Glutamatergic neuron (in vitro differentiated cells): ENCODE measurements around the gene ABCA1. TPM values are rescaled to one million over a fixed set of nuclear protein-coding genes. Genes with fewer than 3 reads are reported as not detected.

Experiments
- DNase-seq: peaks from one replicate; pipeline ENCODE4 v3.0.0; 2022
- H3K27ac Mint-ChIP-seq: one replicate; pipeline ENCODE4 v1.8.0; 2020; ENCODE audit warnings: mild to moderate bottlenecking, mixed read lengths, inconsistent platforms; ENCODE audit not compliant: unreplicated experiment
- H3K27me3 Mint-ChIP-seq: one replicate; pipeline ENCODE4 v1.8.0; 2020; ENCODE audit warnings: mild to moderate bottlenecking, moderate library complexity, mixed read lengths, inconsistent platforms; ENCODE audit not compliant: unreplicated experiment
- H3K36me3 Mint-ChIP-seq: one replicate; pipeline ENCODE4 v1.8.0; 2020; ENCODE audit warnings: mild to moderate bottlenecking, mixed read lengths, inconsistent platforms; ENCODE audit not compliant: unreplicated experiment
- H3K4me1 Mint-ChIP-seq: one replicate; pipeline ENCODE4 v1.8.0; 2020; ENCODE audit warnings: mild to moderate bottlenecking, low read depth, mixed read lengths, inconsistent platforms; ENCODE audit not compliant: unreplicated experiment
- H3K4me3 Mint-ChIP-seq: one replicate; pipeline ENCODE4 v1.8.0; 2020; ENCODE audit warnings: mild to moderate bottlenecking, mixed read lengths, inconsistent platforms; ENCODE audit not compliant: unreplicated experiment
- H3K9me3 Mint-ChIP-seq: one replicate; pipeline ENCODE4 v1.8.0; 2020; ENCODE audit warnings: mild to moderate bottlenecking, moderate library complexity, mixed read lengths, inconsistent platforms; ENCODE audit not compliant: unreplicated experiment
- total RNA-seq: library from RNA; stranded (reverse); fragmentation: NEBNext Ultra II Directional; extraction: Animal tissue kit (Norgen Biotek cat#: 25700); gene quantifications from one replicate; pipeline ENCODE4 v1.2.1, GENCODE V29; 2021; ENCODE audit not compliant: unreplicated experiment
- TF ChIP-seq, protein P1 (sequence below): fragments of 200-600 bp; sonication (generic); IDR thresholded peaks from one replicate; pipeline ENCODE4 v1.5.0; 2021; ENCODE audit not compliant: partially characterized antibody, unreplicated experiment

ABCA1 gene
- total RNA-seq, 1 donor from 2014 or later: 146 TPM

DNA sequence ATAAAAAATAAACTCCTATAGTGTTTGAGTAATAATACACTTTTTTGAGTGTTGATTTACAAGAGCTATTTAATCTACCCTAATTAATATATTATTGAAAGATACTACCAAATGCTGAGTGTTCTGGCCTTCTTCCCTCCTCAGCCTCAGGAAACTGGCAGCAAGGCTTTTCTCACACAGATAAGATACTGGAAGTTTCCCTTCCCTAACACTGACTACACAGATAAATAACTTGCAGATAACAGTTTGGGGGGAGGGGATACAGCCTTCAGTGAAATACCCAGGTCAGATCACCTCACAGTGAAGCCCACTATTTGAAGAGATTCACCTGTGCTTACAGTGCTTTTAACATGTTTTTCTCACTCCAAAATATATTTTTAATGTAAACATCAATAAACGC, 182.1 kb downstream of the ABCA1 start:
- Mint-ChIP-seq H3K36me3 (no peaks in the 10 kb centered on the region), H3K9me3 (peaks cover 8% of the 10 kb centered on the region), H3K27ac (no peak overlapping the region), H3K4me3 (no peak overlapping the region), H3K27me3 (peaks cover 6% of the 10 kb centered on the region), H3K4me1 (peaks cover 6% of the 10 kb centered on the region)
- DNase-seq: no peak
- TF ChIP-seq, protein P1, sequence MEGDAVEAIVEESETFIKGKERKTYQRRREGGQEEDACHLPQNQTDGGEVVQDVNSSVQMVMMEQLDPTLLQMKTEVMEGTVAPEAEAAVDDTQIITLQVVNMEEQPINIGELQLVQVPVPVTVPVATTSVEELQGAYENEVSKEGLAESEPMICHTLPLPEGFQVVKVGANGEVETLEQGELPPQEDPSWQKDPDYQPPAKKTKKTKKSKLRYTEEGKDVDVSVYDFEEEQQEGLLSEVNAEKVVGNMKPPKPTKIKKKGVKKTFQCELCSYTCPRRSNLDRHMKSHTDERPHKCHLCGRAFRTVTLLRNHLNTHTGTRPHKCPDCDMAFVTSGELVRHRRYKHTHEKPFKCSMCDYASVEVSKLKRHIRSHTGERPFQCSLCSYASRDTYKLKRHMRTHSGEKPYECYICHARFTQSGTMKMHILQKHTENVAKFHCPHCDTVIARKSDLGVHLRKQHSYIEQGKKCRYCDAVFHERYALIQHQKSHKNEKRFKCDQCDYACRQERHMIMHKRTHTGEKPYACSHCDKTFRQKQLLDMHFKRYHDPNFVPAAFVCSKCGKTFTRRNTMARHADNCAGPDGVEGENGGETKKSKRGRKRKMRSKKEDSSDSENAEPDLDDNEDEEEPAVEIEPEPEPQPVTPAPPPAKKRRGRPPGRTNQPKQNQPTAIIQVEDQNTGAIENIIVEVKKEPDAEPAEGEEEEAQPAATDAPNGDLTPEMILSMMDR: no peak

DNA sequence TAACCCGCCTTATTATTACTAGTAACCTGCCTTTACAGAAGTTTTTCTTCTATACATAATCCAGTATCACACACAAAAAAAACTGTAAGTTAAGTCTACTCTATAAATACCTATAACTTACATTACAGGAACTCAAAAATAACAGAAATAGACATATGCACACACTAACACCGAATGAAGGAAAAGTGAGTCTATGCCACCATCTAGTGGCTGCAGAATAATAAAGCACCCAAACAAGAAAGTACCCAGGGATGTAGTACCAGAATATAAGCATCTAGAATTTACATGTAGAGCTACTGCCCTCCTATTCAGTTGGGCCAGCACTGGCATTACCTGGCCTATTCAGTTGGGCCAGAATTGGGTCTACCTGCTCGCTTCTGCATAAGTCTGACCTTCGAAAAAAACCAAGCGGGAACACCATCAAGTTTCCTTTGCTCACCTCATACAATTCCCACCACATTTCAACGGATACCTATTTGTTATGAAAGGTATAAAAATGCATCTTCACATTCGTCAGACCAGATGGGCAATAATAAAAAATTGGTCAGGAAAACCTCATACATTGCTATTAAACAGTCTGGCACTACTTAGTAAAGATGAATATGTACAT, 184.5 kb downstream of the ABCA1 start:
- peaks cover 3% of the 10 kb centered on the region for H3K27me3 Mint-ChIP-seq
- no peak overlapping the region for H3K27ac Mint-ChIP-seq
- H3K4me1 Mint-ChIP-seq: peaks cover 4% of the 10 kb centered on the region
- no peak overlapping the region for H3K4me3 Mint-ChIP-seq
- peaks cover 6% of the 10 kb centered on the region for H3K9me3 Mint-ChIP-seq
- H3K36me3 Mint-ChIP-seq: no peaks in the 10 kb centered on the region
- TF ChIP-seq, protein P1: peak; percentile 76
- DNase-seq: no peak

DNA sequence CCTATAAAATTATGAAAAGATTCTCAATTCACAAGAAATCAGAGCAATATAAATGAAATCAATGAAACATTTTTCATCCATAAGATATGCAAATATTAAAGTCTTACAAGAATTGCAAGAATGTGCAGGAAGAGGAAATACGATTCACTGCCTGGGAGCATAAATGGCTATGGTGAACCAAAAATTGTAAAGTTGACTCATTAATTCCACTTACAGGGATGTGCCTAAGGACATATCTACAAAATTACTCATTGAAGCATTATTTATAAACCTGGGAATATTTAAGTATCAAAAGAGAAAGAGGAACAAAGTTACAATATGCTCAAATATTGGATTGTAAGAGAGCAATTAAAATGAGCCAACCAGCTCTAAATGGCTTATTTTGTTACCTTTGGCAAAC, 187.3 kb downstream of the ABCA1 start:
- no peak for DNase-seq
- TF ChIP-seq, protein P1: no peak
- Mint-ChIP-seq H3K27me3 (peaks cover 2% of the 10 kb centered on the region), H3K4me1 (no peaks in the 10 kb centered on the region), H3K4me3 (no peak overlapping the region), H3K9me3 (no peaks in the 10 kb centered on the region), H3K27ac (no peak overlapping the region), H3K36me3 (no peaks in the 10 kb centered on the region)

DNA sequence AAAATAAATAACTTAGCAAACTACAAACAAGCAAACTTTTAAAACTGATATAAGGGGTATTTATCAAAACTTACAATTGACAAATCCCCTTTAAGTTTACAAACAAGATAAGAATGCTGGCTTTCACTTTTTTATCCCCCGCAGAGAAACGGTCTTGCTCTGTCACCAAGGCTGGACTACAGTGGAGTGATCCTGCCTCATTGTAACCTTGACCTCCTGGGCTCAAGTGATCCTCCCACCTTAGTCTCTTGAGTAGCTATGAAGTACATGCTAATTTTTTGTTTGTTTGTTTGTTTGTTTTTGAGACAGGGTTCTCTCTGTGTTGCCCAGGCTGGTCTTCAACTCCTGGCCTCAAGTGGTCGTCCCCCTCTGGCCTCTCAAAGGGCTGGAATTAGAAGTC, 189.5 kb downstream of the ABCA1 start:
- TF ChIP-seq, protein P1: no peak
- no peak for DNase-seq
- Mint-ChIP-seq H3K4me3 (no peak overlapping the region), H3K27ac (no peak overlapping the region), H3K4me1 (no peaks in the 10 kb centered on the region), H3K36me3 (no peaks in the 10 kb centered on the region), H3K27me3 (peaks cover 2% of the 10 kb centered on the region), H3K9me3 (no peaks in the 10 kb centered on the region)

Other genes starting within 250 kb of the ABCA1 start
- not detected for gene OR13D1, start 233.6 kb downstream of the ABCA1 start, total RNA-seq
- gene NIPSNAP3A, start 180.5 kb downstream of the ABCA1 start, total RNA-seq: 28.0 TPM
- 2.8 TPM for gene NIPSNAP3B, start 164.0 kb downstream of the ABCA1 start, total RNA-seq